ENCODE measurements around the gene KCND3. TPM values are rescaled to one million over a fixed set of nuclear protein-coding genes. Genes with fewer than 3 reads are reported as not detected.
A peak's percentile ranks its signal among the peaks of the same experiment; 100 is the strongest.

KCND3 gene
- total and polyA plus RNA-seq, 2 experiments from 2014 or later, result 0.16 to 0.33 TPM

DNA sequence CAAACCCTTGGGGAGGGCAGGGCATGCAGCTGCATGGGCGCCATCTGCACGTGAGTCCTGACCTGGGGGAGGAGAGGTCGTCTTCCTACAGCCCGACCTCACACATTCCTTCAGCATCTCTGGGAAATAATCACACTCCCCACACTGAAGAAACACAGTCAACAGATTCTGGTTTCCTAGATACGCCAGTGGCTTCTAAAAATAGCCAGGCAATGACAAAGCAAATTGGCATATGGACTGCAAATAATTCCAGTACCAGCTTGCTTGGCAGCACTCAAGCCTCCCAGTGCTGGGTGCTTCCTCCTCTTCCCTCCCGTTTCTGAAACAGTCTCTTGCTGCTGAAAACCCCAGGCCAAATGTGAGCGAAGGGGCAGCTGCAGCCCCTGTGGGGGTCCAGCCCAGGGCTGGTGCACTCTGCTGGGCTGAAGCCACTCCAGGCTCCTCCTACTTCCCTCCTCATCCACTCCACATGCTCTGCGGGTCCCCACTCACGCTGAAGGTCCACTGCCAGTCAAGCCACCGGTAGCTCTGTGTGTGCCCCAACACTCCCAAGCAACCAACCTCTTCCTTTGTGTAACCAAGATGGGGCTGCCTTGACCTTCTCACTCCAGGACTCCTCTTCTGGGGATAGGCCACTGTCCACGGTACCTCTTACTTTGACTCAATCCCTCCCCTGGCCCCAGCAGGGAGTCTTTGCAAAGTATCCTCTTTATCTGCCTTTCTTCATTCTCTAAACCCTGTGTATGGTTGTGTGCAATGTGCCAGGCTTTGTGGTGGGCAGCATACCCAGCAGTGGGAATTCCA, 69.0 kb downstream of the KCND3 start:
- DNase-seq (ENCODE audit: low read depth in 1 of 2, low spot score in 1 of 2), result peak in 1 of 2 donors; percentile 30
- H3K9me3 ChIP-seq (ENCODE audit: low read depth), result no peaks in the 10 kb centered on the region
- TF ChIP-seq, protein P1, sequence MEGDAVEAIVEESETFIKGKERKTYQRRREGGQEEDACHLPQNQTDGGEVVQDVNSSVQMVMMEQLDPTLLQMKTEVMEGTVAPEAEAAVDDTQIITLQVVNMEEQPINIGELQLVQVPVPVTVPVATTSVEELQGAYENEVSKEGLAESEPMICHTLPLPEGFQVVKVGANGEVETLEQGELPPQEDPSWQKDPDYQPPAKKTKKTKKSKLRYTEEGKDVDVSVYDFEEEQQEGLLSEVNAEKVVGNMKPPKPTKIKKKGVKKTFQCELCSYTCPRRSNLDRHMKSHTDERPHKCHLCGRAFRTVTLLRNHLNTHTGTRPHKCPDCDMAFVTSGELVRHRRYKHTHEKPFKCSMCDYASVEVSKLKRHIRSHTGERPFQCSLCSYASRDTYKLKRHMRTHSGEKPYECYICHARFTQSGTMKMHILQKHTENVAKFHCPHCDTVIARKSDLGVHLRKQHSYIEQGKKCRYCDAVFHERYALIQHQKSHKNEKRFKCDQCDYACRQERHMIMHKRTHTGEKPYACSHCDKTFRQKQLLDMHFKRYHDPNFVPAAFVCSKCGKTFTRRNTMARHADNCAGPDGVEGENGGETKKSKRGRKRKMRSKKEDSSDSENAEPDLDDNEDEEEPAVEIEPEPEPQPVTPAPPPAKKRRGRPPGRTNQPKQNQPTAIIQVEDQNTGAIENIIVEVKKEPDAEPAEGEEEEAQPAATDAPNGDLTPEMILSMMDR (IDR thresholded peaks at IDR 0.05; ENCODE audit: low read depth, low read length), result no peak
- no peak overlapping the region for H3K27ac ChIP-seq
- peaks cover 47% of the 10 kb centered on the region for H3K27me3 ChIP-seq
- no peaks in the 10 kb centered on the region for H3K36me3 ChIP-seq
- no peak overlapping the region for H3K4me3 ChIP-seq
- peaks cover 3% of the 10 kb centered on the region for H3K4me1 ChIP-seq (ENCODE audit: low read depth)

DNA sequence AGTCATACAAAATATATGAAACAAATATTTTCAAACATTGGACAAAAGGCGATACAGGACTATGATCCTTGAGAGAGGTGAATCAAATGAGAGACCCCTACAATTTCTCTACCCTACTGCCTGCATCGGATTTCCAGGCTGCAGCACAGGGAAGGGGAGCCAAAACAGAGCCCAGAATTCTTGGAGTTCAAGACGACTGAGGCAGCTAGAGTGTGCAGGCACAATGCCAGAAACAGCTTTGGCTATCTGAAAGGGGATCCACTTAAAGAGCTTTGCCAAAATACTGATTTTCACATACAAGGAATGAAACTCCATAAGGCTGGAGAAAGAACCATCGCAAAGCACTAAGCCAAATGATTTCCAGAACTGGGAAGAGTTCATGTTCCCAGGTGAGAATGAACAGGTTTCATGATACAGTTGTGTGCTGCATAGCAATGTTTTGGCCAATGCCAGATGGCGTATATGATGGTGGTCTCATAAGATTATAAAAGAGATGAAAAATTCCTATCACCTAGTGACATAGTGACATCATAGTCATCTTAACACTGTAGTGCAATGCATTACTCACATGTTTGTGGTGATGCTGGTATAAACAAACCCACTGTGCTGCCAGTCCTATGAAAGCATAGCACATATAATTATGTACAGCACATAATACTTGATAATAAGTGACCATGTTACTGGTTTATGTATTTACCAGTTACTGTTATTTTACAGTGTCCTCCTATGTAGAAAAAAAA, 77.5 kb downstream of the KCND3 start:
- TF ChIP-seq, protein P1 (IDR thresholded peaks at IDR 0.05; ENCODE audit: low read depth, low read length), result no peak
- Histone ChIP-seq H3K27ac (no peak overlapping the region), H3K27me3 (peaks cover 10% of the 10 kb centered on the region)

DNA sequence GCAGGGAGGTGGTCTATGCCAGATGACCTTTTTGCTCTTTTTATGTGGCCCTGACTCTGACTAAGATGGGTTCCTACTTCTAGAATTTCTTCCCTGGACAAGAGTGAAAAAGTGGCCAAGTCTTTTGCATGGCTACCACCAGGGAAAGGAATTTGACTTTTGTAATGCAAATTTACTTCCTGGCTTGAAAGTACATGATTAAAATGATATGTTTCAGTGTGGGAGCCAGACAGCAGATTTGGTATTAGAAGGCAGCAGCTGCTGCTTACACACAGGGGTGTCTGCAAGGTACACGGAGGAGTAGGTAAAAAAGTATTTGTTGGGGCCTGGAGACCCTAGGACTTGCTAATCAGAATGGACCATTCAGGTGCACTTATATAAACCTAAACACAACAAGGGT, 78.4 kb downstream of the KCND3 start:
- Histone ChIP-seq H3K27ac (no peak overlapping the region), H3K36me3 (no peaks in the 10 kb centered on the region), H3K9me3 (ENCODE audit: low read depth) (no peaks in the 10 kb centered on the region), H3K27me3 (peaks cover 13% of the 10 kb centered on the region), H3K4me3 (no peak overlapping the region), H3K4me1 (ENCODE audit: low read depth) (no peaks in the 10 kb centered on the region)
- TF ChIP-seq, protein P1 (IDR thresholded peaks at IDR 0.05; ENCODE audit: low read depth, low read length), result no peak
- DNase-seq (ENCODE audit: low read depth in 1 of 2, low spot score in 1 of 2), result no peak

More for the DNA sequence above, 77.5 kb downstream of the KCND3 start:
- no peaks in the 10 kb centered on the region for H3K9me3 ChIP-seq (ENCODE audit: low read depth)
- no peak overlapping the region for H3K4me3 ChIP-seq
- no peaks in the 10 kb centered on the region for H3K4me1 ChIP-seq (ENCODE audit: low read depth)
- DNase-seq (ENCODE audit: low read depth in 1 of 2, low spot score in 1 of 2), result no peak
- no peaks in the 10 kb centered on the region for H3K36me3 ChIP-seq

DNA sequence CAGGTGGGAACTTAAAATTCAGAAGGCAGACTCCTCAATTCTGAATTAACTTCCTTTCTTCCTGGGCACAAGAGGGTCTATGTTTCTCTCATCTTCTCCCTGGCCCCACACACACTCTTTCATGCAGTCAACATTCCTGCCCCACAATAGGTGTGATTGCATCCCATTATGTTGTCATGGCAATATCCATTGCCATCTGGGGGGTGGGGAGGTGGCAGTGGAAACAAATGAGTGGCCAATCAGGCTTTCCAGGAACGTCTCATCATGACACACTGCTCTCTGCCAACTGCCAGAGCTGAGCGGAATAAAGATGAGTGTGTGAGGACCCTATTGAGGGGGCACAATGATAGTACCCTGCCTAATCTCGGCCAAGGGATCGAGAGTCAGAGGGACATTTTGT, 80.4 kb downstream of the KCND3 start:
- TF ChIP-seq, protein P1 (IDR thresholded peaks at IDR 0.05; ENCODE audit: low read depth, low read length), result no peak
- no peaks in the 10 kb centered on the region for H3K9me3 ChIP-seq (ENCODE audit: low read depth)
- H3K36me3 ChIP-seq, result no peaks in the 10 kb centered on the region
- no peak overlapping the region for H3K27ac ChIP-seq
- DNase-seq (ENCODE audit: low read depth in 1 of 2, low spot score in 1 of 2), result no peak
- H3K4me3 ChIP-seq, result no peak overlapping the region
- H3K27me3 ChIP-seq, result peaks cover 13% of the 10 kb centered on the region
- H3K4me1 ChIP-seq (ENCODE audit: low read depth), result peaks cover 8% of the 10 kb centered on the region

DNA sequence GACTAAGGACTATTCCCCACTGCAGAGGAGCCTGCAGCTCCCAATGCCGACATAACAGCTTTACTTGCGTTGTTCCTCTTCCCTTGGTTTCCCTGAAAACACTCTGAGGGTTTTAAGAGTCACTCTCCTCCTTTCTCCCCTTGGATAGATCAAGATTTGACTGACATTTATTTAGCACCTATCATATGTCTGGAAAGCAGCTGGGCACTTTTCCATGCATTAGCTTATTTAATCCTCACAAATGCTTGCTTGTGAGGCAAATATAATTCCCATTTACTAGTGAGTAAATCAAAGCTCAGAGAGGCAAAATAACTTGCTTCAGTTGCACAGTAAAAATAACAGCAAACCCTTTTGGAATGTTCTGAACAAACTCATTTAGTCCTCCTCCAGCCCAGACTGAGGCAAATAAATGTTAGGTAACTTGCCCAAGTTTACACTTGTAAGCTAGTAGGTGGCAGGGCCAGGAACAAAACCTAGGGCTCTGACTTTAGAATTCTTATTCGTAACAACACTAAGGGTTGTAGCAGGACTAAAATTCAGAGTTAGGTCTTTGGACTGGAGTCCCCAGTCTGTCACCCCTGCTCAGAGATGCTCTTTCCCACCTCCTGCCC, 81.4 kb downstream of the KCND3 start:
- DNase-seq (ENCODE audit: low read depth in 1 of 2, low spot score in 1 of 2), result no peak
- Histone ChIP-seq H3K4me1 (ENCODE audit: low read depth) (peaks cover 10% of the 10 kb centered on the region), H3K27me3 (peaks cover 13% of the 10 kb centered on the region), H3K9me3 (ENCODE audit: low read depth) (no peaks in the 10 kb centered on the region), H3K4me3 (no peak overlapping the region), H3K27ac (no peak overlapping the region), H3K36me3 (no peaks in the 10 kb centered on the region)
- TF ChIP-seq, protein P1 (IDR thresholded peaks at IDR 0.05; ENCODE audit: low read depth, low read length), result no peak

Data from cardiac muscle cell (in vitro differentiated cells and primary cell).